A673 (cell line): ENCODE measurements around the gene SGMS1. TPM values are rescaled to one million over a fixed set of nuclear protein-coding genes. Genes with fewer than 3 reads are reported as not detected.

ENCODE experiments used
- BruUV-seq: library from RNA; stranded (reverse); fragments of 400-500 nt; replicated peaks from 2 replicates; lab custom pipeline; 2021; lab: Mats Ljungman, UMichigan
- CTCF ChIA-PET: fragments of 300-600 bp; sonication (Branson Sonifier 250); formaldehyde crosslinking; loops from one replicate; lab custom pipeline; 2022; ENCODE audit warnings: antibody characterized with exemption; lab: Charles Lee
- POLR2A ChIA-PET: fragments of 300-600 bp; sonication (Branson Sonifier 250); formaldehyde crosslinking; loops from one replicate; lab custom pipeline; 2022; ENCODE audit warnings: antibody characterized with exemption; ENCODE audit not compliant: low non-redundant PET; lab: Charles Lee
- DNase-seq: peaks from one replicate; pipeline ENCODE4 v3.0.0-alpha.2; 2015; ENCODE audit warnings: low spot score
- H3K27ac ChIP-seq: fragments of 200-600 bp; sonication (generic); 2 replicates; pipeline ENCODE4 v1.5.1; 2016; ENCODE audit warnings: mixed run types, low read depth, mild to moderate bottlenecking, mixed read lengths, antibody characterized with exemption, low read length; ENCODE audit not compliant: poor library complexity, severe bottlenecking
- H3K27me3 ChIP-seq: fragments of 200-600 bp; sonication (generic); replicated peaks from 2 replicates; pipeline ENCODE4 v1.6.1; 2017; ENCODE audit warnings: mixed run types, low read depth, mild to moderate bottlenecking, mixed read lengths, antibody characterized with exemption, low read length; ENCODE audit not compliant: insufficient read depth, poor library complexity
- H3K36me3 ChIP-seq: fragments of 200-600 bp; sonication (generic); 2 replicates; pipeline ENCODE4 v1.6.1; 2016; ENCODE audit warnings: mixed run types, mild to moderate bottlenecking, mixed read lengths, antibody characterized with exemption, low read length; ENCODE audit not compliant: insufficient read depth, poor library complexity, severe bottlenecking
- H3K4me1 ChIP-seq: fragments of 200-600 bp; sonication (generic); 2 replicates; pipeline ENCODE4 v1.6.1; 2017; ENCODE audit warnings: mixed run types, mild to moderate bottlenecking, mixed read lengths, antibody characterized with exemption, low read length; ENCODE audit not compliant: insufficient read depth, poor library complexity, severe bottlenecking
- H3K4me3 ChIP-seq: fragments of 200-600 bp; sonication (generic); 2 replicates; pipeline ENCODE4 v1.5.1; 2016; ENCODE audit warnings: low read depth, mixed run types, mild to moderate bottlenecking, mixed read lengths, low read length; ENCODE audit not compliant: poor library complexity, severe bottlenecking
- H3K9me3 ChIP-seq: fragments of 200-600 bp; sonication (generic); 2 replicates; pipeline ENCODE4 v1.6.1; 2016; ENCODE audit warnings: mixed run types, low read depth, mild to moderate bottlenecking, mixed read lengths, antibody characterized with exemption, low read length; ENCODE audit not compliant: poor library complexity, severe bottlenecking
- CTCF ChIP-seq: fragments of 300-800, 200-600 bp; sonication (generic); conservative IDR thresholded peaks from 2 replicates; pipeline ENCODE4 v1.5.1; 2017; ENCODE audit warnings: low read depth, mild to moderate bottlenecking, antibody characterized with exemption, low read length, moderate library complexity, mixed read lengths
- EZH2 ChIP-seq: fragments of 200-600 bp; sonication (generic); IDR thresholded peaks from 2 replicates; pipeline ENCODE4 v1.6.1; 2017; ENCODE audit warnings: borderline replicate concordance, low read depth, mild to moderate bottlenecking, mixed read lengths, antibody characterized with exemption, low read length; ENCODE audit not compliant: poor library complexity, severe bottlenecking
- intact Hi-C: fragments of 100-400 bp; cut with micrococcal nuclease; formaldehyde crosslinking; loops from one replicate; pipeline ENCODE4 v1.10.0; 2022; ENCODE audit not compliant: unreplicated experiment
- total RNA-seq: library from RNA; stranded (reverse); gene quantifications from 2 replicates; pipeline ENCODE4 v1.2.3, GENCODE V29; 2021

Gene SGMS1
- total RNA-seq, 1 experiment from 2014 or later: 13.0 TPM

DNA sequence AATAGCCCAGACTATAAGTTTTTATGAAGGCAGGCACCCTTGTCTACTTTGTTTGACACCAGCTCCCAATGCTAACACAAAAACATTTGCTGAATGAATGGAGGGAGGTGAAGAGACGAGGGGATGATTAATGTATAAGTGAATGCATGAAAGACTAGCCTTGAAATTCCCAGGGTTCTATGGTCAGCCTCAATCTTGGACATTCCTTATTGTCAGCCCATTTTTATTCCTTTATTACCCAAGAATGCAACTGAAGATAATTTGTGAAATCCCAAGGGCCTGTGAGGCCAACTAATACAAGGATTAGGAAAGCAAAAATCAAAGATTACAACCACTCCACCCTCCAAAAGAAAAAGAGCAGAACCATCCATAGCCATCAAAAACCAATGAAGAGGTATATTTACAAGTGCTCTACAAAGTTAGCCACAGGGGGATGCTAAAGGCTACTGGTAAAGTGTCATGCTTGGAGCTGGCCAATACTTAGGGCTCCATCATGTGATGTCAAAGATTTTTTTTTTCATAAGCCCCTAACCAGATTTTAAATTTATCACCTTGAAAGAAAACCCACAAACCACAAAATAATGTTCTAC is 332.4 kb downstream of the SGMS1 start:
- ChIA-PET POLR2A (no interaction called here), CTCF (no interaction called here)
- intact Hi-C loops: no loop called here
- TF ChIP-seq CTCF (peak; percentile 35; the same call in 1 of the 2 replicates), EZH2 (no peak)
- H3K9me3 ChIP-seq: no peaks in the 10 kb centered on the region
- no peaks in the 10 kb centered on the region for H3K36me3 ChIP-seq
- H3K4me3 ChIP-seq: no peak overlapping the region
- H3K27ac ChIP-seq: no peak overlapping the region
- DNase-seq: no peak
- no peaks in the 10 kb centered on the region for H3K4me1 ChIP-seq
- BruUV-seq: no TSS peak
- no peaks in the 10 kb centered on the region for H3K27me3 ChIP-seq

DNA sequence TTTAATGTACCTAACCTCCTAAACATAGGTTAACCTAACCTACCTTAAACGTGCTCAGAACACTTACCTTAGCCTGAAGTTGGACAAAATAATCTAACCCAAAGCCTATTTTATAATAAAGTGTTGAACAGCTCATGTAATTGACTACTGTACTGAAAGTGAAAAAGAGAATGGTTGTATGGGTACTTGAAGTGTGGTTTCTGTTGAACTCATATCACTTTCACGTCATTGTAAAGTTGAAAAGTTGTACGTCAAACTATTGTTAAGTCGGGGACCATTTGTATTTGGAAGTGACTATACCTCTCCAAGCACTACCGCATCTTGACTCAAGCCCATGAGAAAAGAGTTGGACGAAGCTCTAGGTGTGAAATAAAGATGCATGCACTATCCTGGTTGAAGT is 334.6 kb downstream of the SGMS1 start:
- Histone ChIP-seq H3K4me3 (no peak overlapping the region), H3K27ac (no peak overlapping the region), H3K36me3 (no peaks in the 10 kb centered on the region), H3K9me3 (no peaks in the 10 kb centered on the region), H3K27me3 (no peaks in the 10 kb centered on the region), H3K4me1 (no peaks in the 10 kb centered on the region)
- no TSS peak for BruUV-seq
- ChIA-PET POLR2A (no interaction called here), CTCF (no interaction called here)
- no peak for DNase-seq
- TF ChIP-seq EZH2: no peak
- no peak for TF ChIP-seq CTCF
- intact Hi-C loops: no loop called here

- intact Hi-C loops: no loop called here
- no peak overlapping the region for H3K27ac ChIP-seq
- ChIA-PET POLR2A (no interaction called here), CTCF (interaction anchor here (0.7 kb wide), 1 partner anchor 11 kb away, joined by 3 read pairs; no protein-coding TSS in a partner anchor)
- H3K36me3 ChIP-seq: no peaks in the 10 kb centered on the region
- BruUV-seq: no TSS peak
- no peak overlapping the region for H3K4me3 ChIP-seq
- TF ChIP-seq EZH2: no peak
- TF ChIP-seq CTCF: no peak
- H3K27me3 ChIP-seq: peaks cover 12% of the 10 kb centered on the region
- H3K9me3 ChIP-seq: no peaks in the 10 kb centered on the region
- DNase-seq: no peak
- H3K4me1 ChIP-seq: no peaks in the 10 kb centered on the region
These were observed 336.6 kb downstream of the SGMS1 start for GRCh38 chr10:50286996-50287803.
